22Rv1 (cell line): ENCODE data around the gene FSD1.
A peak's percentile ranks its signal among the peaks of the same experiment; 100 is the strongest.

ENCODE experiments used
- ZFX ChIP-seq: fragments of 450-650 bp; IDR thresholded peaks from 2 replicates; pipeline ENCODE4 v1.6.1; 2017; ENCODE audit warnings: antibody characterized with exemption, borderline replicate concordance
- TF ChIP-seq, protein P1 (sequence below): fragments of 450-650 bp; IDR thresholded peaks from 2 replicates; pipeline ENCODE4 v1.5.1; 2017; ENCODE audit warnings: mild to moderate bottlenecking

- TF ChIP-seq, protein P1, sequence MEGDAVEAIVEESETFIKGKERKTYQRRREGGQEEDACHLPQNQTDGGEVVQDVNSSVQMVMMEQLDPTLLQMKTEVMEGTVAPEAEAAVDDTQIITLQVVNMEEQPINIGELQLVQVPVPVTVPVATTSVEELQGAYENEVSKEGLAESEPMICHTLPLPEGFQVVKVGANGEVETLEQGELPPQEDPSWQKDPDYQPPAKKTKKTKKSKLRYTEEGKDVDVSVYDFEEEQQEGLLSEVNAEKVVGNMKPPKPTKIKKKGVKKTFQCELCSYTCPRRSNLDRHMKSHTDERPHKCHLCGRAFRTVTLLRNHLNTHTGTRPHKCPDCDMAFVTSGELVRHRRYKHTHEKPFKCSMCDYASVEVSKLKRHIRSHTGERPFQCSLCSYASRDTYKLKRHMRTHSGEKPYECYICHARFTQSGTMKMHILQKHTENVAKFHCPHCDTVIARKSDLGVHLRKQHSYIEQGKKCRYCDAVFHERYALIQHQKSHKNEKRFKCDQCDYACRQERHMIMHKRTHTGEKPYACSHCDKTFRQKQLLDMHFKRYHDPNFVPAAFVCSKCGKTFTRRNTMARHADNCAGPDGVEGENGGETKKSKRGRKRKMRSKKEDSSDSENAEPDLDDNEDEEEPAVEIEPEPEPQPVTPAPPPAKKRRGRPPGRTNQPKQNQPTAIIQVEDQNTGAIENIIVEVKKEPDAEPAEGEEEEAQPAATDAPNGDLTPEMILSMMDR, result peak; percentile 45; the same call in 1 of the 2 replicates
- TF ChIP-seq ZFX, result no peak
These were observed 24.6 kb upstream of the FSD1 start for GRCh38 chr19:4279530-4280422.
